Gastroesophageal sphincter (tissue), 4 donors: ENCODE data around the gene ADCY10. TPM values are rescaled to one million over a fixed set of nuclear protein-coding genes. Genes with fewer than 3 reads are reported as not detected.

Experiments
- ATAC-seq: fragments of 150-250 bp; one replicate; pipeline ENCODE4 v1.9.1; 2016; ENCODE audit warnings: mild to moderate bottlenecking, moderate library complexity
- H3K27ac ChIP-seq, 4 donors: fragments of 200-600 bp; sonication (generic) in 3 of 4; 1 replicate in 3 of 4; 2 replicates in 1 of 4; pipeline ENCODE4 v1.5.1; 2016 to 2019
- H3K27me3 ChIP-seq: fragments of 200-600 bp; sonication (generic); one replicate; pipeline ENCODE4 v1.5.1; 2019
- H3K36me3 ChIP-seq, 2 donors: fragments of 200-600 bp; sonication (generic); one replicate each; pipeline ENCODE4 v1.5.1; 2019; ENCODE audit warnings: control low read depth in 1 of 2
- H3K4me1 ChIP-seq, 3 donors: fragments of 200-600 bp; sonication (generic); 1 replicate in 2 of 3; 2 replicates in 1 of 3; pipeline ENCODE4 v1.5.1; 2016 to 2019; ENCODE audit warnings: control low read depth in 2 of 3
- H3K4me3 ChIP-seq, 2 donors: fragments of 200-600 bp; sonication (generic); one replicate each; pipeline ENCODE4 v1.5.1; 2019; ENCODE audit warnings: mild to moderate bottlenecking in 1 of 2, moderate library complexity in 1 of 2
- H3K9me3 ChIP-seq, 3 donors: fragments of 200-600 bp; sonication (generic); one replicate each; pipeline ENCODE4 v1.5.1; 2017 to 2019; ENCODE audit warnings: control low read depth in 2 of 3
- CTCF ChIP-seq, 4 experiments: fragments of 200-600 bp in 2 of 4; fragments of 450-650 bp in 2 of 4; sonication (generic) in 1 of 4; IDR thresholded peaks; one replicate each; pipeline ENCODE4 v1.5.1; 2017 to 2019; ENCODE audit warnings: antibody characterized with exemption in 4 of 4, mild to moderate bottlenecking in 2 of 4, moderate library complexity in 2 of 4
- EP300 ChIP-seq: sonication (generic); formaldehyde crosslinking; IDR thresholded peaks from one replicate; pipeline ENCODE4 v1.6.1; 2017; ENCODE audit warnings: antibody characterized with exemption, mild to moderate bottlenecking
- POLR2A ChIP-seq, 2 donors: fragments of 450-650 bp; IDR thresholded peaks; one replicate each; pipeline ENCODE4 v1.6.1; 2017; ENCODE audit warnings: antibody characterized with exemption in 2 of 2, mild to moderate bottlenecking in 2 of 2, moderate library complexity in 1 of 2
- POLR2AphosphoS5 ChIP-seq: sonication (generic); formaldehyde crosslinking; IDR thresholded peaks from one replicate; pipeline ENCODE4 v1.6.1; 2017; ENCODE audit warnings: antibody characterized with exemption
- WGBS, 2 donors: methylation state at CpG; one replicate each; pipeline ENCODE4 v1.1.5; 2018; ENCODE audit warnings: low coverage in 1 of 2; 5-methylcytosine and 5-hydroxymethylcytosine counted together
- total RNA-seq, 4 donors: library from RNA; depleted of rRNA; stranded (reverse); fragments of >200 nt; gene quantifications; one replicate each; pipeline ENCODE4 v1.1.0, GENCODE V29; 2016

The ADCY10 gene
- total RNA-seq, 4 donors from 2014 or later: 0.12 to 0.16 TPM; not detected in 2

GRCh38 chr1:167924543-167925231 lies 10.8 kb upstream of the ADCY10 start:
- ATAC-seq: no peak
- Histone ChIP-seq H3K27ac (no peak overlapping the region), H3K4me3 (no peak overlapping the region), H3K4me1 (peaks cover 0 to 29% (median 0%) of the 10 kb centered on the region in 3 donors), H3K36me3 (no peaks in the 10 kb centered on the region), H3K27me3 (no peaks in the 10 kb centered on the region), H3K9me3 (no peaks in the 10 kb centered on the region)
- WGBS, 2 donors: 76 to 81% methylated on average over 2 of the region's 2 CpGs
- TF ChIP-seq POLR2AphosphoS5: no peak
- TF ChIP-seq POLR2A (IDR thresholded peaks at IDR 0.05): no peak
- TF ChIP-seq CTCF (IDR thresholded peaks at IDR 0.05): no peak
- no peak for TF ChIP-seq EP300

- Histone ChIP-seq H3K27me3 (no peaks in the 10 kb centered on the region), H3K4me3 (no peak overlapping the region), H3K4me1 (peaks cover 0 to 29% (median 0%) of the 10 kb centered on the region in 3 donors), H3K27ac (no peak overlapping the region), H3K9me3 (no peaks in the 10 kb centered on the region), H3K36me3 (no peaks in the 10 kb centered on the region)
- ATAC-seq: no peak
- TF ChIP-seq CTCF (IDR thresholded peaks at IDR 0.05) (no peak), EP300 (no peak)
- 90 to 93% methylated on average over 2 of the region's 2 CpGs for WGBS, 2 donors
These were observed 10.2 kb upstream of the ADCY10 start for GRCh38 chr1:167924102-167924501.

GRCh38 chr1:167923324-167924056 lies 9.6 kb upstream of the ADCY10 start:
- no peak overlapping the region for H3K4me3 ChIP-seq
- ATAC-seq: no peak
- H3K36me3 ChIP-seq: peaks cover 0 to 2% of the 10 kb centered on the region in 2 donors
- WGBS, 2 donors: 84 to 97% methylated on average over 3 of the region's 3 CpGs
- H3K4me1 ChIP-seq: peaks cover 0 to 26% (median 0%) of the 10 kb centered on the region in 3 donors
- no peak overlapping the region for H3K27ac ChIP-seq
- no peaks in the 10 kb centered on the region for H3K27me3 ChIP-seq
- no peak for TF ChIP-seq POLR2AphosphoS5
- TF ChIP-seq POLR2A (IDR thresholded peaks at IDR 0.05): no peak
- TF ChIP-seq EP300: no peak
- no peak for TF ChIP-seq CTCF (IDR thresholded peaks at IDR 0.05)
- H3K9me3 ChIP-seq: no peaks in the 10 kb centered on the region

- ATAC-seq: no peak
These were observed 8.7 kb upstream of the ADCY10 start for GRCh38 chr1:167922611-167923074.

More at GRCh38 chr1:167922611-167923074, 8.7 kb upstream of the ADCY10 start:
- H3K4me1 ChIP-seq: peaks cover 0 to 23% (median 0%) of the 10 kb centered on the region in 3 donors
- H3K4me3 ChIP-seq: no peak overlapping the region
- 73 to 87% methylated on average over 1 of the region's 1 CpG for WGBS, 2 donors
- TF ChIP-seq POLR2A (IDR thresholded peaks at IDR 0.05) (no peak), EP300 (no peak), CTCF (IDR thresholded peaks at IDR 0.05) (no peak), POLR2AphosphoS5 (no peak)
- H3K27ac ChIP-seq: no peak overlapping the region
- H3K36me3 ChIP-seq: peaks cover 0 to 11% of the 10 kb centered on the region in 2 donors
- H3K27me3 ChIP-seq: no peaks in the 10 kb centered on the region
- H3K9me3 ChIP-seq: no peaks in the 10 kb centered on the region
